H9 (cell line): Measurements from ENCODE around the gene JAKMIP1. TPM values are rescaled to one million over a fixed set of nuclear protein-coding genes. Genes with fewer than 3 reads are reported as not detected.

Source experiments
- DNase-seq: peaks from one replicate; pipeline ENCODE4 v3.0.0-alpha.2; 2017
- H2AFZ ChIP-seq: one replicate; pipeline ENCODE4 v1.6.1; 2013; ENCODE audit warnings: mild to moderate bottlenecking, low read length, control low read depth, moderate library complexity
- H2AK5ac ChIP-seq: 2 replicates; pipeline ENCODE4 v1.6.1; 2013; ENCODE audit warnings: low read length, control low read depth, mixed read lengths; ENCODE audit not compliant: insufficient read length
- H2BK120ac ChIP-seq: one replicate; pipeline ENCODE4 v1.6.1; 2013; ENCODE audit warnings: low read depth, mild to moderate bottlenecking, low read length, control low read depth, inconsistent platforms; ENCODE audit not compliant: poor library complexity, severe bottlenecking
- H2BK12ac ChIP-seq: 2 replicates; pipeline ENCODE4 v1.6.1; 2013; ENCODE audit warnings: low read length, control low read depth, mixed read lengths, low read depth; ENCODE audit not compliant: insufficient read length
- H2BK15ac ChIP-seq: 2 replicates; pipeline ENCODE4 v1.6.1; 2013; ENCODE audit warnings: low read depth, low read length, control low read depth
- H2BK20ac ChIP-seq: one replicate; pipeline ENCODE4 v1.6.1; 2013; ENCODE audit warnings: low read depth, mild to moderate bottlenecking, low read length, control low read depth, inconsistent platforms; ENCODE audit not compliant: poor library complexity, severe bottlenecking
- H2BK5ac ChIP-seq: 2 replicates; pipeline ENCODE4 v1.6.1; 2013; ENCODE audit warnings: low read length, control low read depth, mixed read lengths; ENCODE audit not compliant: insufficient read length
- H3K14ac ChIP-seq: 2 replicates; pipeline ENCODE4 v1.6.1; 2013; ENCODE audit warnings: low read length, control low read depth; ENCODE audit not compliant: insufficient read depth
- H3K18ac ChIP-seq: 2 replicates; pipeline ENCODE4 v1.6.1; 2013; ENCODE audit warnings: low read depth, mild to moderate bottlenecking, mixed read lengths, low read length, control low read depth; ENCODE audit not compliant: insufficient read length
- H3K23ac ChIP-seq: 2 replicates; pipeline ENCODE4 v1.6.1; 2013; ENCODE audit warnings: low read length, control low read depth, mixed read lengths, low read depth; ENCODE audit not compliant: insufficient read length
- H3K23me2 ChIP-seq: 2 replicates; pipeline ENCODE4 v1.6.1; 2013; ENCODE audit warnings: low read depth, mild to moderate bottlenecking, mixed read lengths, low read length, control low read depth; ENCODE audit not compliant: insufficient read length, poor library complexity, severe bottlenecking
- H3K27ac ChIP-seq: 2 replicates; pipeline ENCODE4 v1.5.1; 2013; ENCODE audit warnings: low read length, control low read depth, mixed read lengths, low read depth; ENCODE audit not compliant: insufficient read length
- H3K27me3 ChIP-seq: 2 replicates; pipeline ENCODE4 v1.6.1; 2013; ENCODE audit warnings: low read length, control low read depth, inconsistent platforms; ENCODE audit not compliant: insufficient read depth
- H3K4ac ChIP-seq: 2 replicates; pipeline ENCODE4 v1.6.1; 2013; ENCODE audit warnings: low read depth, mild to moderate bottlenecking, control low read depth, inconsistent platforms, low read length, moderate library complexity
- H3K4me1 ChIP-seq: 2 replicates; pipeline ENCODE4 v1.6.1; 2013; ENCODE audit warnings: low read length, control low read depth, inconsistent platforms; ENCODE audit not compliant: insufficient read depth
- H3K4me2 ChIP-seq: 2 replicates; pipeline ENCODE4 v1.6.1; 2013; ENCODE audit warnings: low read length, control low read depth, mixed read lengths; ENCODE audit not compliant: insufficient read length, insufficient read depth
- H3K56ac ChIP-seq: 2 replicates; pipeline ENCODE4 v1.6.1; 2013; ENCODE audit warnings: low read depth, mild to moderate bottlenecking, mixed read lengths, low read length, control low read depth; ENCODE audit not compliant: insufficient read length
- H3K79me1 ChIP-seq: 2 replicates; pipeline ENCODE4 v1.6.1; 2013; ENCODE audit warnings: low read depth, mild to moderate bottlenecking, moderate library complexity, low read length, control low read depth, inconsistent platforms; ENCODE audit not compliant: insufficient read depth, poor library complexity, severe bottlenecking
- H3K79me2 ChIP-seq: 2 replicates; pipeline ENCODE4 v1.6.1; 2013; ENCODE audit warnings: low read length, control low read depth, inconsistent platforms; ENCODE audit not compliant: insufficient read depth
- H3K9ac ChIP-seq: 2 replicates; pipeline ENCODE4 v1.6.1; 2013; ENCODE audit warnings: low read length, control low read depth, mixed read lengths; ENCODE audit not compliant: insufficient read length; ENCODE audit errors: extremely low read depth
- H3K9me3 ChIP-seq: one replicate; pipeline ENCODE4 v1.6.1; 2013; ENCODE audit warnings: low read depth, low read length, inconsistent platforms; ENCODE audit not compliant: control insufficient read depth
- H3T11ph ChIP-seq: one replicate; pipeline ENCODE4 v1.6.1; 2013; ENCODE audit warnings: mild to moderate bottlenecking, low read length, control low read depth, inconsistent platforms
- H4K20me1 ChIP-seq: one replicate; pipeline ENCODE4 v1.6.1; 2013; ENCODE audit not compliant: control insufficient read depth, insufficient read length, insufficient read depth
- H4K5ac ChIP-seq: 2 replicates; pipeline ENCODE4 v1.6.1; 2013; ENCODE audit warnings: low read depth, mild to moderate bottlenecking, mixed read lengths, low read length, control low read depth; ENCODE audit not compliant: insufficient read length
- H4K8ac ChIP-seq: replicated peaks from 2 replicates; pipeline ENCODE4 v1.6.1; 2013; ENCODE audit warnings: low read length, control low read depth, mixed read lengths, low read depth; ENCODE audit not compliant: insufficient read length
- H4K91ac ChIP-seq: 2 replicates; pipeline ENCODE4 v1.6.1; 2013; ENCODE audit warnings: low read depth, mild to moderate bottlenecking, moderate library complexity, mixed read lengths, low read length, control low read depth; ENCODE audit not compliant: insufficient read length
- H3K27ac Mint-ChIP-seq, 3 experiments: 2 replicates in 2 of 3; 3 replicates in 1 of 3; pipeline ENCODE4 v1.8.0; 2020 to 2021; ENCODE audit warnings: mixed read lengths in 3 of 3, mild to moderate bottlenecking in 1 of 3, moderate library complexity in 1 of 3
- H3K27me3 Mint-ChIP-seq: 2 replicates; pipeline ENCODE4 v1.8.0; 2021; ENCODE audit warnings: low read depth, mild to moderate bottlenecking, moderate library complexity, mixed read lengths
- H3K36me3 Mint-ChIP-seq, 3 experiments: 2 replicates in 2 of 3; 3 replicates in 1 of 3; pipeline ENCODE4 v1.8.0; 2020 to 2021; ENCODE audit warnings: low read depth in 3 of 3, mixed read lengths in 3 of 3; ENCODE audit not compliant: insufficient read depth in 1 of 3
- H3K4me1 Mint-ChIP-seq, 2 experiments: 2 replicates each; pipeline ENCODE4 v1.8.0; 2020; ENCODE audit warnings: mixed read lengths in 2 of 2
- H3K4me3 Mint-ChIP-seq, 2 experiments: 2 replicates in 1 of 2; 3 replicates in 1 of 2; pipeline ENCODE4 v1.8.0; 2020 to 2021; ENCODE audit warnings: mild to moderate bottlenecking in 2 of 2, mixed read lengths in 2 of 2, moderate library complexity in 1 of 2
- H3K9me3 Mint-ChIP-seq, 2 experiments: 2 replicates in 1 of 2; 3 replicates in 1 of 2; pipeline ENCODE4 v1.8.0; 2020; ENCODE audit warnings: mild to moderate bottlenecking in 2 of 2, mixed read lengths in 2 of 2, moderate library complexity in 1 of 2
- CTCF ChIP-seq: fragments of 200-600 bp; sonication (generic); conservative IDR thresholded peaks from 3 replicates; pipeline ENCODE4 v1.8.0; 2021; ENCODE audit warnings: antibody characterized with exemption, mild to moderate bottlenecking
- WGBS: extraction: QIAGEN DNeasy Blood & Tissue Kit; methylation state at CpG from one replicate; pipeline ENCODE4 v1.1.7; 2013; ENCODE audit warnings: missing lambda C conversion rate, low lambda C conversion rate, mixed read lengths; ENCODE audit not compliant: insufficient read length; ENCODE audit errors: extremely low coverage; 5-methylcytosine and 5-hydroxymethylcytosine counted together
- total RNA-seq: library from RNA; stranded (reverse); gene quantifications from 2 replicates; pipeline ENCODE4 v1.2.1, GENCODE V29; 2021

The JAKMIP1 gene
- total RNA-seq, 1 experiment from 2014 or later, result 1.5 TPM

- Histone ChIP-seq H2BK15ac (no peak overlapping the region), H3K9ac (no peak overlapping the region), H3T11ph (no peak overlapping the region), H4K91ac (no peak overlapping the region), H3K18ac (no peak overlapping the region), H3K23ac (no peak overlapping the region), H2BK12ac (no peak overlapping the region), H3K14ac (no peak overlapping the region), H3K4ac (no peak overlapping the region), H4K8ac (no peak overlapping the region), H4K20me1 (no peaks in the 10 kb centered on the region), H3K4me2 (no peak overlapping the region), H2BK120ac (no peak overlapping the region), H3K4me1 (no peaks in the 10 kb centered on the region), H4K5ac (no peak overlapping the region), H3K9me3 (no peaks in the 10 kb centered on the region), H2AK5ac (no peak overlapping the region), H2BK20ac (no peak overlapping the region), H2AFZ (no peak overlapping the region), H3K79me2 (no peaks in the 10 kb centered on the region), H3K56ac (no peak overlapping the region), H2BK5ac (no peak overlapping the region), H3K27me3 (no peaks in the 10 kb centered on the region), H3K79me1 (no peaks in the 10 kb centered on the region), H3K27ac (no peak overlapping the region), H3K23me2 (no peaks in the 10 kb centered on the region)
- TF ChIP-seq CTCF, result no peak
- H3K36me3 Mint-ChIP-seq, result no peaks in the 10 kb centered on the region; a peak in 1 of 7 replicates
- peaks cover 25% of the 10 kb centered on the region for H3K27me3 Mint-ChIP-seq
- WGBS, result no CpG with 5 or more reads among the region's 9 CpGs
- no peak for DNase-seq
- H3K4me3 Mint-ChIP-seq, result no peak overlapping the region
- H3K4me1 Mint-ChIP-seq, result no peaks in the 10 kb centered on the region; a peak in 2 of 4 replicates
- no peak overlapping the region for H3K27ac Mint-ChIP-seq
- H3K9me3 Mint-ChIP-seq, result no peaks in the 10 kb centered on the region
Measured at GRCh38 chr4:5999830-6000365, 200.5 kb downstream of the JAKMIP1 start.
